ENCODE results near the gene MID1.

The MID1 gene

DNA sequence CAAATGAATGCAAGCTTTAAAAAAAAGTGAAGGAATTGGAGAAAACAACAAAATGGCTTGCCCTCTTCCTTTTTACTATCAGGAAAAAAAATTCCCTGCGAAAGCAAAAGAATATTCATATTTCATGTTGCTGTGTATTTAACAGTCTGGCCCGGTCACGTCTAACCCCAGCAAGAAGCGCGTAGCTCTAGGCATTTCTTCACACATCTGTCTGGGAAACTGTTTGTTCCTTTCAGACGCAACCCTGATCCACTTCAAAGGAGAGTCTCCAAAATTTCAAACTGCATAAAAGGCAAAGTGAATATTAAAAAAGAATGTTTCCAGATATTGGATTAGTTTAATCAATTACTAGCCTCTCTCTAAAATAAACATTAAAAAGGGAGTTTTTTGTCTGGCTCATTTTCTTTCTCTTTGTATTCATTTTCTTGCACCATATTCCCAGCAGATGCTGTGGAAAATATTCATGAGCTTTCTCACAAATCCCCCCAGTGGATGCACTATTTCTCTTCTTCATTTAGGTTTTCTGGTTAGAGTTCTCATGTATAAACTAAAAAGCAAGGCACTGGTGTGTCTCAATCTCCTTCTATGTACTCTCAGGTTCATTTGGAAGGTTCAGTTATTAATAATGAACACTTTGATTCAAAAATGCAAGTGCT, 145.3 kb downstream of the MID1 start:
- Histone ChIP-seq H3K4me3 (ENCODE audit: low read depth, low read length) (no peak overlapping the region), H3K27ac (ENCODE audit: extremely low read depth, low read depth, low read length) (no peak overlapping the region), H3K36me3 (ENCODE audit: control insufficient read depth in 2 of 2, insufficient read depth in 1 of 2, low read length in 2 of 2) (peaks cover 0 to 99% of the 10 kb centered on the region in 2 experiments; a peak in 1 of 3 replicates), H3K4me1 (ENCODE audit: control insufficient read depth, insufficient read depth, low read length) (no peaks in the 10 kb centered on the region), H3K9me3 (ENCODE audit: control insufficient read depth, insufficient read depth, low read depth, low read length) (no peaks in the 10 kb centered on the region)
- ChIA-PET CTCF (no interaction called here), POLR2A (no interaction called here)
- TF ChIP-seq ZNF585B (tag by site-specific recombination; IDR thresholded peaks at IDR 0.05) = no peak
- no peak for TF ChIP-seq ZNF157 (tag by site-specific recombination; IDR thresholded peaks at IDR 0.05)
- no peak for TF ChIP-seq ZBTB26 (tag by site-specific recombination; optimal IDR thresholded peaks at IDR 0.05)
- no peak for TF ChIP-seq ZFP41 (tag by site-specific recombination; IDR thresholded peaks at IDR 0.05; ENCODE audit: borderline replicate concordance)
- TF ChIP-seq ZNF174 (tag by site-specific recombination; IDR thresholded peaks at IDR 0.05) = no peak
- TF ChIP-seq ZNF600 (tag by site-specific recombination; IDR thresholded peaks at IDR 0.05) = no peak
- no peak for TF ChIP-seq ZBTB48 (tag by site-specific recombination; IDR thresholded peaks at IDR 0.05)

GRCh38 chrX:10474510-10474909, 145.9 kb downstream of the MID1 start:
- Histone ChIP-seq H3K4me3 (ENCODE audit: low read depth, low read length) (no peak overlapping the region), H3K27ac (ENCODE audit: extremely low read depth, low read depth, low read length) (no peak overlapping the region), H3K4me1 (ENCODE audit: control insufficient read depth, insufficient read depth, low read length) (no peaks in the 10 kb centered on the region), H3K9me3 (ENCODE audit: control insufficient read depth, insufficient read depth, low read depth, low read length) (no peaks in the 10 kb centered on the region), H3K36me3 (ENCODE audit: control insufficient read depth in 2 of 2, insufficient read depth in 1 of 2, low read length in 2 of 2) (peaks cover 0 to 99% of the 10 kb centered on the region in 2 experiments; a peak in 1 of 3 replicates)
- ChIA-PET POLR2A (no interaction called here), CTCF (no interaction called here)
- TF ChIP-seq SP2 (tag by site-specific recombination; IDR thresholded peaks at IDR 0.05) = no peak
- TF ChIP-seq, protein P1, sequence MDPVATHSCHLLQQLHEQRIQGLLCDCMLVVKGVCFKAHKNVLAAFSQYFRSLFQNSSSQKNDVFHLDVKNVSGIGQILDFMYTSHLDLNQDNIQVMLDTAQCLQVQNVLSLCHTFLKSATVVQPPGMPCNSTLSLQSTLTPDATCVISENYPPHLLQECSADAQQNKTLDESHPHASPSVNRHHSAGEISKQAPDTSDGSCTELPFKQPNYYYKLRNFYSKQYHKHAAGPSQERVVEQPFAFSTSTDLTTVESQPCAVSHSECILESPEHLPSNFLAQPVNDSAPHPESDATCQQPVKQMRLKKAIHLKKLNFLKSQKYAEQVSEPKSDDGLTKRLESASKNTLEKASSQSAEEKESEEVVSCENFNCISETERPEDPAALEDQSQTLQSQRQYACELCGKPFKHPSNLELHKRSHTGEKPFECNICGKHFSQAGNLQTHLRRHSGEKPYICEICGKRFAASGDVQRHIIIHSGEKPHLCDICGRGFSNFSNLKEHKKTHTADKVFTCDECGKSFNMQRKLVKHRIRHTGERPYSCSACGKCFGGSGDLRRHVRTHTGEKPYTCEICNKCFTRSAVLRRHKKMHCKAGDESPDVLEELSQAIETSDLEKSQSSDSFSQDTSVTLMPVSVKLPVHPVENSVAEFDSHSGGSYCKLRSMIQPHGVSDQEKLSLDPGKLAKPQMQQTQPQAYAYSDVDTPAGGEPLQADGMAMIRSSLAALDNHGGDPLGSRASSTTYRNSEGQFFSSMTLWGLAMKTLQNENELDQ (tag by site-specific recombination; IDR thresholded peaks at IDR 0.05; ENCODE audit: low read depth) = no peak
- no peak for TF ChIP-seq ZBTB20 (tag by site-specific recombination; IDR thresholded peaks at IDR 0.05)
- TF ChIP-seq ZNF76 (tag by site-specific recombination; IDR thresholded peaks at IDR 0.05; ENCODE audit: borderline replicate concordance, low read depth) = no peak
- TF ChIP-seq YY2 (tag by site-specific recombination; IDR thresholded peaks at IDR 0.05) = no peak
- no peak for TF ChIP-seq ZNF37A (tag by site-specific recombination; IDR thresholded peaks at IDR 0.05)

- H3K4me1 ChIP-seq (ENCODE audit: control insufficient read depth, insufficient read depth, low read length) = no peaks in the 10 kb centered on the region
- TF ChIP-seq ZNF621 (tag by site-specific recombination; IDR thresholded peaks at IDR 0.05) (no peak), ZNF140 (tag by site-specific recombination; IDR thresholded peaks at IDR 0.05) (no peak), ZNF214 (tag by site-specific recombination; IDR thresholded peaks at IDR 0.05; ENCODE audit: borderline replicate concordance) (peak; percentile 77; the same call in 1 of the 2 replicates), ZNF791 (tag by site-specific recombination; IDR thresholded peaks at IDR 0.05) (no peak), ZBTB10 (tag by site-specific recombination; IDR thresholded peaks at IDR 0.05) (no peak), BCL6B (tag by site-specific recombination; IDR thresholded peaks at IDR 0.05) (no peak), WT1 (tag by site-specific recombination; IDR thresholded peaks at IDR 0.05) (no peak)
- TF ChIP-seq, protein P2, sequence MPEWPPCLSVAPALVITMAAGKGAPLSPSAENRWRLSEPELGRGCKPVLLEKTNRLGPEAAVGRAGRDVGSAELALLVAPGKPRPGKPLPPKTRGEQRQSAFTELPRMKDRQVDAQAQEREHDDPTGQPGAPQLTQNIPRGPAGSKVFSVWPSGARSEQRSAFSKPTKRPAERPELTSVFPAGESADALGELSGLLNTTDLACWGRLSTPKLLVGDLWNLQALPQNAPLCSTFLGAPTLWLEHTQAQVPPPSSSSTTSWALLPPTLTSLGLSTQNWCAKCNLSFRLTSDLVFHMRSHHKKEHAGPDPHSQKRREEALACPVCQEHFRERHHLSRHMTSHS (tag by site-specific recombination; IDR thresholded peaks at IDR 0.05) = no peak
These were observed 149.0 kb downstream of the MID1 start for GRCh38 chrX:10471418-10471817.

More at GRCh38 chrX:10471418-10471817, 149.0 kb downstream of the MID1 start:
- Histone ChIP-seq H3K4me3 (ENCODE audit: low read depth, low read length) (no peak overlapping the region), H3K36me3 (ENCODE audit: control insufficient read depth in 2 of 2, insufficient read depth in 1 of 2, low read length in 2 of 2) (peaks cover 0 to 99% of the 10 kb centered on the region in 2 experiments), H3K9me3 (ENCODE audit: control insufficient read depth, insufficient read depth, low read depth, low read length) (no peaks in the 10 kb centered on the region), H3K27ac (ENCODE audit: extremely low read depth, low read depth, low read length) (no peak overlapping the region)
- ChIA-PET CTCF (no interaction called here), POLR2A (no interaction called here)
